Neural cell (in vitro differentiated cells): ENCODE results near the gene HOATZ. TPM values are rescaled to one million over a fixed set of nuclear protein-coding genes. Genes with fewer than 3 reads are reported as not detected.

Experiments
- H2AFZ ChIP-seq: fragments of 200-600, 300-800 bp; sonication (generic), shearing (Covaris generic); 2 replicates; pipeline ENCODE4 v1.6.0; 2014; ENCODE audit warnings: low read depth, mild to moderate bottlenecking, antibody characterized with exemption, low read length, moderate library complexity
- H3F3A ChIP-seq: fragments of 200-600 bp; shearing (Covaris generic); 2 replicates; pipeline ENCODE4 v1.6.1; 2016; ENCODE audit warnings: mild to moderate bottlenecking, moderate library complexity, mixed read lengths, antibody characterized with exemption, low read length; ENCODE audit not compliant: insufficient read depth, poor library complexity, severe bottlenecking
- H3K27ac ChIP-seq: fragments of 200-600, 300-800 bp; sonication (generic), shearing (Covaris generic); 2 replicates; pipeline ENCODE4 v1.5.1; 2014; ENCODE audit warnings: mild to moderate bottlenecking, low read length, moderate library complexity
- H3K27me3 ChIP-seq: fragments of 300-800, 200-600 bp; sonication (generic), shearing (Covaris generic); 2 replicates; pipeline ENCODE4 v1.6.0; 2014; ENCODE audit warnings: mild to moderate bottlenecking, low read depth, low read length, moderate library complexity; ENCODE audit not compliant: insufficient read depth
- H3K36me3 ChIP-seq: fragments of 300-800, 200-600 bp; sonication (generic), shearing (Covaris generic); 2 replicates; pipeline ENCODE4 v1.5.1; 2014; ENCODE audit warnings: mild to moderate bottlenecking, antibody characterized with exemption, low read length, moderate library complexity; ENCODE audit not compliant: insufficient read depth
- H3K4me2 ChIP-seq: fragments of 300-800, 200-600 bp; sonication (generic), shearing (Covaris generic); 2 replicates; pipeline ENCODE4 v1.6.0; 2014; ENCODE audit warnings: mild to moderate bottlenecking, low read length
- H3K4me3 ChIP-seq: fragments of 300-800, 200-600 bp; sonication (generic), shearing (Covaris generic); 2 replicates; pipeline ENCODE4 v1.5.1; 2014; ENCODE audit warnings: mild to moderate bottlenecking, low read length, moderate library complexity
- H3K79me2 ChIP-seq: fragments of 200-600 bp; shearing (Covaris generic); replicated peaks from 2 replicates; pipeline ENCODE4 v1.6.0; 2014; ENCODE audit warnings: mild to moderate bottlenecking, low read length, moderate library complexity; ENCODE audit not compliant: insufficient read depth
- H3K9ac ChIP-seq: fragments of 300-800, 200-600 bp; sonication (generic), shearing (Covaris generic); 2 replicates; pipeline ENCODE4 v1.6.1; 2016; ENCODE audit warnings: mild to moderate bottlenecking, low read length, mixed read lengths
- H3K9me2 ChIP-seq: fragments of 200-600 bp; shearing (Covaris generic); 2 replicates; pipeline ENCODE4 v1.6.1; 2016; ENCODE audit warnings: mild to moderate bottlenecking, low read length, mixed read lengths; ENCODE audit not compliant: insufficient read depth
- H3K9me3 ChIP-seq: fragments of 200-600, 300-800 bp; sonication (generic), shearing (Covaris generic); 2 replicates; pipeline ENCODE4 v1.6.1; 2016; ENCODE audit warnings: mild to moderate bottlenecking, mixed run types, low read length, moderate library complexity, mixed read lengths
- H4K20me1 ChIP-seq: fragments of 200-600 bp; shearing (Covaris generic); 2 replicates; pipeline ENCODE4 v1.6.1; 2016; ENCODE audit warnings: mild to moderate bottlenecking, mixed run types; ENCODE audit not compliant: insufficient read depth
- EP300 ChIP-seq: fragments of 450-650 bp; conservative IDR thresholded peaks from 2 replicates; pipeline ENCODE4 v1.6.1; 2014; ENCODE audit warnings: antibody characterized with exemption, mild to moderate bottlenecking, moderate library complexity; ENCODE audit not compliant: poor library complexity, severe bottlenecking
- EZH2 ChIP-seq: fragments of 200-600, 300-800 bp; shearing (Covaris generic), sonication (generic); IDR thresholded peaks from 2 replicates; pipeline ENCODE4 v1.6.1; 2014; ENCODE audit warnings: antibody characterized with exemption, low read length, borderline replicate concordance, mild to moderate bottlenecking; ENCODE audit not compliant: insufficient read depth, poor library complexity, severe bottlenecking
- MXI1 ChIP-seq: fragments of 450-650 bp; conservative IDR thresholded peaks from 2 replicates; pipeline ENCODE4 v1.6.1; 2014; ENCODE audit warnings: antibody characterized with exemption, mild to moderate bottlenecking; ENCODE audit not compliant: poor library complexity, severe bottlenecking
- POLR2AphosphoS5 ChIP-seq: IDR thresholded peaks from 2 replicates; pipeline ENCODE4 v1.6.1; 2012
- RAD21 ChIP-seq: fragments of 450-650 bp; conservative IDR thresholded peaks from 2 replicates; pipeline ENCODE4 v1.6.1; 2014; ENCODE audit warnings: antibody characterized with exemption, mild to moderate bottlenecking, moderate library complexity
- SMC3 ChIP-seq: fragments of 450-650 bp; conservative IDR thresholded peaks from 2 replicates; pipeline ENCODE4 v1.6.1; 2014; ENCODE audit warnings: antibody characterized with exemption, mild to moderate bottlenecking, moderate library complexity; ENCODE audit not compliant: poor library complexity
- TAF1 ChIP-seq: IDR thresholded peaks from 2 replicates; pipeline ENCODE4 v1.6.1; 2012; ENCODE audit warnings: low read depth
- polyA plus RNA-seq: library from polyadenylated mRNA; depleted of rRNA; stranded (reverse); fragments of >200 nt; gene quantifications from 2 replicates; pipeline ENCODE4 v1.2.3, GENCODE V29; 2014
- TF ChIP-seq, protein P1 (sequence below): IDR thresholded peaks from 2 replicates; pipeline ENCODE4 v1.6.1; 2012; ENCODE audit warnings: borderline replicate concordance
- TF ChIP-seq, protein P2 (sequence below): fragments of 450-650 bp; IDR thresholded peaks from 2 replicates; pipeline ENCODE4 v1.5.1; 2014; ENCODE audit warnings: antibody characterized with exemption, mild to moderate bottlenecking, moderate library complexity; ENCODE audit not compliant: poor library complexity, severe bottlenecking

Gene HOATZ
- polyA plus RNA-seq, 1 donor from 2014 or later: not detected

DNA sequence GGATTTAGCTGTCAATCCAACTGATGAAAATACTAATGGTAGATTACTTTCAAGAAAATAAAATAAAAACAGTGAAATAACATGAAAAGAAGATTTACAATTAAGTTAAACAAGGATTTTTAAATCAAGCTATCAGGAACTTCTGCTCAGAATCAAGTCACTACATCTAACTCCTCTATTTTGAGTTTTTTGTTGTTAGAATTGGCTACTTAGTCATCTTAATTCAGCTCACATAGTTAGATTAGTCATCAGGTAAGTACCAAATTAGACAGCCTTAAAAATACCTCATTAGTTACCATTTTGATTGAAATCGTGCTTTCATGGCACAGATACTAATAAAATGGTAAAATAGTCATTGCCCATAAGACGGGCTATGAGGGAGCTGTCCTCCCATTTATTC is 38.2 kb upstream of the HOATZ start:
- Histone ChIP-seq H3K4me2 (no peak overlapping the region), H3K27ac (no peak overlapping the region), H2AFZ (no peak overlapping the region), H3K9me2 (no peaks in the 10 kb centered on the region), H4K20me1 (no peaks in the 10 kb centered on the region), H3K79me2 (no peaks in the 10 kb centered on the region), H3K9me3 (peaks cover 6% of the 10 kb centered on the region), H3K27me3 (no peaks in the 10 kb centered on the region), H3K9ac (no peak overlapping the region), H3K4me3 (no peak overlapping the region), H3K36me3 (no peaks in the 10 kb centered on the region), H3F3A (no peaks in the 10 kb centered on the region)
- TF ChIP-seq SMC3 (no peak), POLR2AphosphoS5 (no peak), RAD21 (no peak), EP300 (no peak), MXI1 (no peak), TAF1 (no peak), EZH2 (no peak)
- TF ChIP-seq, protein P1, sequence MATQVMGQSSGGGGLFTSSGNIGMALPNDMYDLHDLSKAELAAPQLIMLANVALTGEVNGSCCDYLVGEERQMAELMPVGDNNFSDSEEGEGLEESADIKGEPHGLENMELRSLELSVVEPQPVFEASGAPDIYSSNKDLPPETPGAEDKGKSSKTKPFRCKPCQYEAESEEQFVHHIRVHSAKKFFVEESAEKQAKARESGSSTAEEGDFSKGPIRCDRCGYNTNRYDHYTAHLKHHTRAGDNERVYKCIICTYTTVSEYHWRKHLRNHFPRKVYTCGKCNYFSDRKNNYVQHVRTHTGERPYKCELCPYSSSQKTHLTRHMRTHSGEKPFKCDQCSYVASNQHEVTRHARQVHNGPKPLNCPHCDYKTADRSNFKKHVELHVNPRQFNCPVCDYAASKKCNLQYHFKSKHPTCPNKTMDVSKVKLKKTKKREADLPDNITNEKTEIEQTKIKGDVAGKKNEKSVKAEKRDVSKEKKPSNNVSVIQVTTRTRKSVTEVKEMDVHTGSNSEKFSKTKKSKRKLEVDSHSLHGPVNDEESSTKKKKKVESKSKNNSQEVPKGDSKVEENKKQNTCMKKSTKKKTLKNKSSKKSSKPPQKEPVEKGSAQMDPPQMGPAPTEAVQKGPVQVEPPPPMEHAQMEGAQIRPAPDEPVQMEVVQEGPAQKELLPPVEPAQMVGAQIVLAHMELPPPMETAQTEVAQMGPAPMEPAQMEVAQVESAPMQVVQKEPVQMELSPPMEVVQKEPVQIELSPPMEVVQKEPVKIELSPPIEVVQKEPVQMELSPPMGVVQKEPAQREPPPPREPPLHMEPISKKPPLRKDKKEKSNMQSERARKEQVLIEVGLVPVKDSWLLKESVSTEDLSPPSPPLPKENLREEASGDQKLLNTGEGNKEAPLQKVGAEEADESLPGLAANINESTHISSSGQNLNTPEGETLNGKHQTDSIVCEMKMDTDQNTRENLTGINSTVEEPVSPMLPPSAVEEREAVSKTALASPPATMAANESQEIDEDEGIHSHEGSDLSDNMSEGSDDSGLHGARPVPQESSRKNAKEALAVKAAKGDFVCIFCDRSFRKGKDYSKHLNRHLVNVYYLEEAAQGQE: no peak
- TF ChIP-seq, protein P2, sequence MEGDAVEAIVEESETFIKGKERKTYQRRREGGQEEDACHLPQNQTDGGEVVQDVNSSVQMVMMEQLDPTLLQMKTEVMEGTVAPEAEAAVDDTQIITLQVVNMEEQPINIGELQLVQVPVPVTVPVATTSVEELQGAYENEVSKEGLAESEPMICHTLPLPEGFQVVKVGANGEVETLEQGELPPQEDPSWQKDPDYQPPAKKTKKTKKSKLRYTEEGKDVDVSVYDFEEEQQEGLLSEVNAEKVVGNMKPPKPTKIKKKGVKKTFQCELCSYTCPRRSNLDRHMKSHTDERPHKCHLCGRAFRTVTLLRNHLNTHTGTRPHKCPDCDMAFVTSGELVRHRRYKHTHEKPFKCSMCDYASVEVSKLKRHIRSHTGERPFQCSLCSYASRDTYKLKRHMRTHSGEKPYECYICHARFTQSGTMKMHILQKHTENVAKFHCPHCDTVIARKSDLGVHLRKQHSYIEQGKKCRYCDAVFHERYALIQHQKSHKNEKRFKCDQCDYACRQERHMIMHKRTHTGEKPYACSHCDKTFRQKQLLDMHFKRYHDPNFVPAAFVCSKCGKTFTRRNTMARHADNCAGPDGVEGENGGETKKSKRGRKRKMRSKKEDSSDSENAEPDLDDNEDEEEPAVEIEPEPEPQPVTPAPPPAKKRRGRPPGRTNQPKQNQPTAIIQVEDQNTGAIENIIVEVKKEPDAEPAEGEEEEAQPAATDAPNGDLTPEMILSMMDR: no peak

DNA sequence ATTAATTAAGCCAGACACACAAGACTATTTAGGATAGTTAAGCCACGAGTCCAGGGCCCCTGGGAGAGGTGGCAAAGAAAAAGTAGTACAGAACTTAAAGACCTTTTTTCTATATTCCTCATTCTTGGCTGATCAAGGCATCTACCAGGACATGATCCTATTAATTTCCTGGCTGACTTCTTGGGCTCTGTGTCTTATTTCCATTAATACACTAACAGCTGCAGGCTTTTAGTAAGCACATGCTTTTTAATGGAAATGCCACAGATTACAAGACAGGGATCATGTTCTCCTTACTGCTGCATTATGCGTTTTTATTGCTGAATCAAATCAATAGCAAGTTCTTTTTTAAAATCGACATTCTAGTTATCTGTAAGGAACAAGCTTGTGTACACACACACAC is 37.6 kb upstream of the HOATZ start:
- peaks cover 6% of the 10 kb centered on the region for H3K9me3 ChIP-seq
- TF ChIP-seq MXI1: no peak
- TF ChIP-seq RAD21: no peak
- no peak for TF ChIP-seq SMC3
- TF ChIP-seq EZH2: no peak
- TF ChIP-seq, protein P1: no peak
- TF ChIP-seq EP300: no peak
- TF ChIP-seq TAF1: no peak
- TF ChIP-seq, protein P2: no peak
- TF ChIP-seq POLR2AphosphoS5: no peak
- H3K27ac ChIP-seq: no peak overlapping the region
- no peaks in the 10 kb centered on the region for H3K9me2 ChIP-seq
- H3K79me2 ChIP-seq: no peaks in the 10 kb centered on the region
- no peak overlapping the region for H3K4me2 ChIP-seq
- no peak overlapping the region for H2AFZ ChIP-seq
- H3K9ac ChIP-seq: no peak overlapping the region
- H3K27me3 ChIP-seq: no peaks in the 10 kb centered on the region
- no peaks in the 10 kb centered on the region for H3F3A ChIP-seq
- no peaks in the 10 kb centered on the region for H3K36me3 ChIP-seq
- H4K20me1 ChIP-seq: no peaks in the 10 kb centered on the region
- H3K4me3 ChIP-seq: no peak overlapping the region
